Duodenal mucosa (tissue), 2 donors: Measurements from ENCODE around the gene TMEM220.
A peak's percentile ranks its signal among the peaks of the same experiment; 100 is the strongest.

ENCODE experiments used
- H3K27ac ChIP-seq: one replicate; pipeline ENCODE4 v1.7.0; 2013; ENCODE audit warnings: low read depth, low read length
- H3K27me3 ChIP-seq, 2 donors: one replicate each; pipeline ENCODE4 v1.7.0; 2013; ENCODE audit warnings: low read length in 2 of 2, control low read depth in 1 of 2; ENCODE audit not compliant: insufficient read depth in 2 of 2, control insufficient read depth in 1 of 2
- H3K36me3 ChIP-seq, 2 donors: one replicate each; pipeline ENCODE4 v1.7.0; 2013; ENCODE audit warnings: low read length in 2 of 2, control low read depth in 1 of 2; ENCODE audit not compliant: insufficient read depth in 2 of 2, control insufficient read depth in 1 of 2
- H3K4me1 ChIP-seq, 2 donors: one replicate each; pipeline ENCODE4 v1.7.0; 2013; ENCODE audit warnings: low read length in 2 of 2, control low read depth in 1 of 2; ENCODE audit not compliant: insufficient read depth in 2 of 2, control insufficient read depth in 1 of 2
- H3K4me3 ChIP-seq, 2 donors: one replicate each; pipeline ENCODE4 v1.7.0; 2013; ENCODE audit warnings: low read length in 2 of 2, low read depth in 1 of 2
- H3K9ac ChIP-seq, 2 donors: one replicate each; pipeline ENCODE4 v1.7.0; 2013; ENCODE audit warnings: low read length in 2 of 2, low read depth in 1 of 2
- H3K9me3 ChIP-seq, 2 donors: one replicate each; pipeline ENCODE4 v1.7.0; 2013; ENCODE audit warnings: low read length in 2 of 2, control low read depth in 1 of 2; ENCODE audit not compliant: control insufficient read depth in 1 of 2

TMEM220 gene

DNA sequence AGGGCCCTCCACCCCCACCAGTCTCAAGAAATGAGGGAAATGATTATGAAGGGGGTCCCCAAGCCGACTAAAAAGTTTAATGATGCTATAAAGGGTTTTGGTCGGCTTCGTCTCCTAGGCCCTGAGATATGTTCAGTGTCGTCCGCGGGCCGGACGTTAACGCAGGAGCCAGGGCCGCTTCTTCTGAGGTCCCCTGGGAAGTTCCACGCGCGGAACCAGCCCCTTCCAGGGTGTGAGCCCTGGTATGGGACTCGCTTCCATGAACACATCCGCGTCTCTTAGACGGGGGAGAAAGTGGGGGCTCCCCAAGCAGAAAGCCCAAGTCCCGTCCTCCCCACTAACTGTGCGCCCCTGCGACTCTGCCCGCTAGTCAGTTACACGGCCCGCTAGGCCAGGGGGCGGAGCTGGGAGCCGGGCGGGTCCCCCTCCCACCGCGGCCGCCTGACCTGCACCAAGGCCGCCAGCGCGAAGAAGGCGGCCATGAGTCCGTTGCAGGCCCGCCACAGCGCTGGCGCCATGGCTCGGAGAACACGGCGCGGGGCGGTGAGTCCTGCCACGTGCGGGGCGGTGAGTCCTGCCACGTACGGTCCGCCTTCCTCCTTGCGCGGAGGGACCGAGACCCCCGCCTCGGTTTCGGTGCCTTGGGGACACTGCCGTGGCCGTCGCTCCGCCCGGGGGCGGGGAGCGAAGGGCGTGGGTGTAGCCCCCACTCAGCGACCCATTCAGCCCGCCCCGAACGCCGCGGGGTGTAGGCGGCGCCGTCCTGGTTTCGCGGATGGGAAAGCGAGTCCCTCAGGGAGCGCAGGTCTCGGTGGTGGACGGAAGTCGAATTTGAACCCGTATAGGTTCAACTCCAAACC, at the start of gene TMEM220:
Gene TMEM220 (minus strand): TSS at position 690 of the 860 bp plus-strand sequence. CDS start 172 bp downstream, at position 518.
- Histone ChIP-seq H3K9ac (peak within 1 kb of the TSS; percentile 58 to 84), H3K27me3 (no peaks in the 10 kb centered on the region), H3K4me1 (peaks cover 22 to 35% of the 10 kb centered on the region in 2 donors), H3K9me3 (no peaks in the 10 kb centered on the region), H3K36me3 (peaks cover 0 to 4% of the 10 kb centered on the region in 2 donors), H3K4me3 (peak within 1 kb of the TSS; percentile 68 to 75), H3K27ac (peak within 1 kb of the TSS; percentile 90)

GRCh38 chr17:10779609-10780008, 49.8 kb upstream of the TMEM220 start:
- no peak overlapping the region for H3K27ac ChIP-seq
- no peak overlapping the region for H3K4me3 ChIP-seq
- H3K4me1 ChIP-seq: peaks cover 7 to 22% of the 10 kb centered on the region in 2 donors
- no peaks in the 10 kb centered on the region for H3K9me3 ChIP-seq
- H3K36me3 ChIP-seq: no peaks in the 10 kb centered on the region
- no peaks in the 10 kb centered on the region for H3K27me3 ChIP-seq
- H3K9ac ChIP-seq: no peak overlapping the region

DNA sequence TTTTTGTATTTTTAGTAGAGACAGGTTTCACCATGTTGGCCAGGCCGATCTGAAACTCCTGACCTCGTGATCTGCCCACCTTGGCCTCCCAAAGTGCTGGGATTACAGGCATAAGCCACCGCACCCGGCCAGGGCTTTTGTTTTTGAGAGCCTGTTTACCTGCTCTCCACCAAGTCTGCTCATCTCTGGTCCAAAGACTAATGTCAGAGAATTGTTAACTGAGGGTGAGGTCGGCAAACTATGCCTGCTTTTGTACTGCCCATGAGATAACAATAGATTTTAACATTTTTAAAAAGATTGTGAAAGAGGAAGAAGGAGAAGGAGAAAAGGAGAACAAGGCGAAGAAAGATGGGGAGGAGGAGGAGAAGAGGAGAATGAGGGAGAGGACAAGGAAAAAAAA, 48.1 kb upstream of the TMEM220 start:
- no peak overlapping the region for H3K9ac ChIP-seq
- H3K9me3 ChIP-seq: no peaks in the 10 kb centered on the region
- H3K4me1 ChIP-seq: peaks cover 5 to 21% of the 10 kb centered on the region in 2 donors
- H3K27me3 ChIP-seq: no peaks in the 10 kb centered on the region
- no peak overlapping the region for H3K4me3 ChIP-seq
- H3K27ac ChIP-seq: no peak overlapping the region
- H3K36me3 ChIP-seq: no peaks in the 10 kb centered on the region

- no peak overlapping the region for H3K27ac ChIP-seq
- H3K4me1 ChIP-seq: peaks cover 5 to 22% of the 10 kb centered on the region in 2 donors
- no peaks in the 10 kb centered on the region for H3K27me3 ChIP-seq
- H3K9ac ChIP-seq: no peak overlapping the region
- no peaks in the 10 kb centered on the region for H3K36me3 ChIP-seq
- H3K9me3 ChIP-seq: peaks cover 0 to 3% of the 10 kb centered on the region in 2 donors
- H3K4me3 ChIP-seq: no peak overlapping the region
Measured at GRCh38 chr17:10777131-10777807, 47.4 kb upstream of the TMEM220 start.

- no peak overlapping the region for H3K9ac ChIP-seq
- H3K27me3 ChIP-seq: no peaks in the 10 kb centered on the region
- no peaks in the 10 kb centered on the region for H3K36me3 ChIP-seq
- H3K4me3 ChIP-seq: no peak overlapping the region
- no peak overlapping the region for H3K27ac ChIP-seq
- H3K4me1 ChIP-seq: peaks cover 5 to 22% of the 10 kb centered on the region in 2 donors
- H3K9me3 ChIP-seq: peaks cover 0 to 5% of the 10 kb centered on the region in 2 donors
Measured at GRCh38 chr17:10776381-10776780, 46.6 kb upstream of the TMEM220 start.

DNA sequence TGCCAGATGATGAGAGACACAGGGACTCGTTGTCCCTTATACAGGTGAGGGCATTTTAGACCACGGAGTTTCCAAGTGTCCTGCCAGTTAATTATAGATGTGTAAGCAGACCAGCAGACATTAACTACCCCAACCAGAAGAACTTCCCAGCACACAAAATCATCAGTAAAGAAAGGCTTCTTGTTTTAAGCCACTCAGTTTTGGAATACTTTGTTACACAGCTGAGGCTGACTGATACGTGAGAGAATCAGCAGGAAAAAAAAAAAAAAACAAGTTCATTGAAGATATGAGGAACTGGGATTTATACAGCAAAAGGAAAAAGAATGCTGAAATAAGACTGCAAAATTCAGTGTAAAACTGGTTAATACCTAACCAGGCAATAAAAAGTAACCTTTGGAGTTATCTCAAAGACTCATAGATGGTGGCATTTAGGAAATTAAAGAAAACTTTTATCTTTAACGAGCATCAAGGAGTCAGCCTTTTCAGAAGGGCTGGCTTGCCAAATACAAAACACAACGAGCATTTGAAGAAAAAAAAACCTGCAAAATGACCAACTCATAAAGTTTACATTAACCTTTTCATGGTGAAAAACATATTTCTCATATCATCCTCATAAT, 46.0 kb upstream of the TMEM220 start:
- H3K4me1 ChIP-seq: peaks cover 5 to 22% of the 10 kb centered on the region in 2 donors
- H3K9ac ChIP-seq: peak overlapping the region in 1 of 2 donors; percentile 4
- peaks cover 0 to 5% of the 10 kb centered on the region in 2 donors for H3K9me3 ChIP-seq
- no peaks in the 10 kb centered on the region for H3K27me3 ChIP-seq
- peak overlapping the region in 1 of 2 donors; percentile 21 for H3K4me3 ChIP-seq
- H3K27ac ChIP-seq: peak overlapping the region; percentile 36
- no peaks in the 10 kb centered on the region for H3K36me3 ChIP-seq

GRCh38 chr17:10775058-10775457, 45.2 kb upstream of the TMEM220 start:
- Histone ChIP-seq H3K4me3 (no peak overlapping the region), H3K4me1 (peaks cover 5 to 22% of the 10 kb centered on the region in 2 donors), H3K27me3 (no peaks in the 10 kb centered on the region), H3K9ac (no peak overlapping the region), H3K9me3 (peaks cover 0 to 5% of the 10 kb centered on the region in 2 donors), H3K27ac (peak overlapping the region; percentile 36), H3K36me3 (no peaks in the 10 kb centered on the region)

DNA sequence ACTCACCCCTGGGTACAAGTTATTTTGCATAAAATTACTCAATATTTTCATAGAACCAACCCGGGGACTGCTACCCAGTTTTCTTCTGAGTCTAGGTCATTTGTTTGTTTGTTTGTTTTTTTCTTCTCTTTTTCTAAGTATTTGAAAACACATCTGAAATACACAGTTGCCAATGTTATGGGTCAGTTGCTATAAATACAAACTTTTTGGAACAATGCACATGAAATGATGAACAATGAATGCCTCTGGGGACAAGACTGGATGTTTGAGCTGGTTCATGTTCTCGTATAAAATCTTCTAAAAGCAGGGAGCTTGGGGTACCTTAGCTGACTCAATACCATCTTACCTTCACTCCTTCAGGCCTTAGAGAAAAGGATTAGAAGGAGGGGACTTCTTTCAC, 43.6 kb upstream of the TMEM220 start:
- Histone ChIP-seq H3K9ac (no peak overlapping the region), H3K4me3 (no peak overlapping the region), H3K36me3 (no peaks in the 10 kb centered on the region), H3K4me1 (peaks cover 5 to 19% of the 10 kb centered on the region in 2 donors), H3K9me3 (peaks cover 0 to 5% of the 10 kb centered on the region in 2 donors), H3K27me3 (no peaks in the 10 kb centered on the region), H3K27ac (no peak overlapping the region)

DNA sequence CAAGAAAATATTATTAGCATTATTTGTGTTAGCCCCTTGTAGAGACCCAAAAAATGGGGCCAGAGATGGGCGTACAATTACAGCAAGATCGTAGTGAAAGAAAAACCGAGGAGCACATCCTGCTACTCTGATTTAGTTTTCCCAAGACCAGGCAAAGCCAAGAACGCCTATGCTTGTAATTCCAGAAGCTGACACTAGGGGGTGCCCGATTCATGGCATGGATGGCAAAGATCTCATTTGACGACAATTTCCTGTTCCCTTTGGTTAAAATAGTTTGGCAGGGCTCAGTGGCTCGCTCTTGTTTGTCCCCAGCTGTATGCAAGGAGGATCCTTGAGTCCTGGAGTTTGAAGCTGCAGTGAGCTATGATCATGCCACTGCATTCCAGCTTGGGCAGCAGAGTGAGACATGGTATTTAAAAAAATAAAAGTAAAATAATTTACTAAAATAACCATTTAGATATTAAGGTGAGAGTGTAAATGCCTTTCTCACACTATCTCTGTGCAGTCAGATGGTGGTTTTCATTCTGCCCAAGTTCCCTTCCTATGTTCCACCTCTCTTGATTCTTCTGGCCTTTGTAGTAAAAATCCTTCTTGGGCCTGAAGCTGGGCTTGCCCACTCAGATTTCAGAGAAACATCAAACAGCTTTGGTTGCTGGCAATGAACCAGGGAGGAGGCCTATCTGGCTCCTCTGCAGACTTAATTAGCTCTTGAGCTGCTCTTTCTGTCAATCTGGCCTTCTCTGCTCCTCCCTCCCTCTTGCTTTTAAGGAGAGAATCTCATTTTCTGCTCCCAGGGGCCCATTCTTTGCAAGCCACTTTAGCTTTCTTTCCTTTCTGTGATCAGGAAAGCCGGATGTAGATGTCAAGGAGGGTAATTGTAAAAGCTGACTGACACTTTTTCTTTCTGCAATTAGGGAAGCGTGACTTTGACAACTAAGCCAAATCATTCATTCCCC, 42.9 kb upstream of the TMEM220 start:
- no peaks in the 10 kb centered on the region for H3K27me3 ChIP-seq
- H3K4me3 ChIP-seq: no peak overlapping the region
- peaks cover 0 to 5% of the 10 kb centered on the region in 2 donors for H3K9me3 ChIP-seq
- H3K4me1 ChIP-seq: peaks cover 5 to 19% of the 10 kb centered on the region in 2 donors
- no peak overlapping the region for H3K27ac ChIP-seq
- H3K36me3 ChIP-seq: peaks cover 0 to 3% of the 10 kb centered on the region in 2 donors
- H3K9ac ChIP-seq: no peak overlapping the region
